Measurements from ENCODE around the gene CDH9.

- no peak for TF ChIP-seq CTCF (IDR thresholded peaks at IDR 0.05; ENCODE audit: insufficient read depth, low read length, poor library complexity, severe bottlenecking)
- TF ChIP-seq EZH2phosphoT487 (conservative IDR thresholded peaks at IDR 0.05; ENCODE audit: low read length) = no peak
Observed at GRCh38 chr5:26932238-26932637, 106.1 kb downstream of the CDH9 start.

Data from SU-DHL-6 (cell line).